SK-N-SH (cell line): Measurements from ENCODE around the gene TFG.

Experiments
- EZH2phosphoT487 ChIP-seq: fragments of 200-600 bp; sonication (generic); IDR thresholded peaks from 2 replicates; pipeline ENCODE4 v1.6.1; 2017; ENCODE audit warnings: low read depth, mixed run types, mild to moderate bottlenecking, antibody characterized with exemption, moderate library complexity, borderline replicate concordance
- GABPA ChIP-seq: IDR thresholded peaks from 2 replicates; pipeline ENCODE4 v1.4.0; 2012; ENCODE audit warnings: low read depth, mild to moderate bottlenecking
- GATA2 ChIP-seq: sonication (generic); formaldehyde crosslinking; IDR thresholded peaks from 2 replicates; pipeline ENCODE4 v1.5.0; 2020; ENCODE audit warnings: mild to moderate bottlenecking, missing genetic modification reagents
- JUND ChIP-seq: IDR thresholded peaks from 2 replicates; pipeline ENCODE4 v1.4.0; 2012
- POLR2AphosphoS5 ChIP-seq: IDR thresholded peaks from 2 replicates; pipeline ENCODE4 v1.6.1; 2012; ENCODE audit warnings: low read depth, low read length
- RAD21 ChIP-seq: IDR thresholded peaks from 2 replicates; pipeline ENCODE4 v1.6.1; 2012; ENCODE audit warnings: mild to moderate bottlenecking, low read length
- SMC3 ChIP-seq: IDR thresholded peaks from 2 replicates; pipeline ENCODE4 v1.6.1; 2012; ENCODE audit warnings: low read depth, low read length, improper control_type of control experiment
- TEAD4 ChIP-seq: IDR thresholded peaks from 2 replicates; pipeline ENCODE4 v1.4.0; 2012; ENCODE audit warnings: mild to moderate bottlenecking, borderline replicate concordance; ENCODE audit not compliant: insufficient read depth
- TF ChIP-seq, protein P1 (sequence below): fragments of 200-600 bp; sonication (generic); IDR thresholded peaks from 2 replicates; pipeline ENCODE4 v1.6.1; 2017; ENCODE audit warnings: antibody characterized with exemption, mild to moderate bottlenecking, moderate library complexity
- TF ChIP-seq, protein P2 (sequence below): fragments of 150-350 bp; IDR thresholded peaks from 2 replicates; pipeline ENCODE4 v1.6.1; 2017; ENCODE audit warnings: antibody characterized with exemption, low read length, low read depth, borderline replicate concordance
- TF ChIP-seq, protein P3 (sequence below): IDR thresholded peaks from 2 replicates; pipeline ENCODE4 v1.4.0; 2012; ENCODE audit warnings: low read depth

GRCh38 chr3:100700708-100701107 is 8.6 kb upstream of the TFG start:
- TF ChIP-seq, protein P1, sequence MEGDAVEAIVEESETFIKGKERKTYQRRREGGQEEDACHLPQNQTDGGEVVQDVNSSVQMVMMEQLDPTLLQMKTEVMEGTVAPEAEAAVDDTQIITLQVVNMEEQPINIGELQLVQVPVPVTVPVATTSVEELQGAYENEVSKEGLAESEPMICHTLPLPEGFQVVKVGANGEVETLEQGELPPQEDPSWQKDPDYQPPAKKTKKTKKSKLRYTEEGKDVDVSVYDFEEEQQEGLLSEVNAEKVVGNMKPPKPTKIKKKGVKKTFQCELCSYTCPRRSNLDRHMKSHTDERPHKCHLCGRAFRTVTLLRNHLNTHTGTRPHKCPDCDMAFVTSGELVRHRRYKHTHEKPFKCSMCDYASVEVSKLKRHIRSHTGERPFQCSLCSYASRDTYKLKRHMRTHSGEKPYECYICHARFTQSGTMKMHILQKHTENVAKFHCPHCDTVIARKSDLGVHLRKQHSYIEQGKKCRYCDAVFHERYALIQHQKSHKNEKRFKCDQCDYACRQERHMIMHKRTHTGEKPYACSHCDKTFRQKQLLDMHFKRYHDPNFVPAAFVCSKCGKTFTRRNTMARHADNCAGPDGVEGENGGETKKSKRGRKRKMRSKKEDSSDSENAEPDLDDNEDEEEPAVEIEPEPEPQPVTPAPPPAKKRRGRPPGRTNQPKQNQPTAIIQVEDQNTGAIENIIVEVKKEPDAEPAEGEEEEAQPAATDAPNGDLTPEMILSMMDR: no peak
- TF ChIP-seq, protein P2, sequence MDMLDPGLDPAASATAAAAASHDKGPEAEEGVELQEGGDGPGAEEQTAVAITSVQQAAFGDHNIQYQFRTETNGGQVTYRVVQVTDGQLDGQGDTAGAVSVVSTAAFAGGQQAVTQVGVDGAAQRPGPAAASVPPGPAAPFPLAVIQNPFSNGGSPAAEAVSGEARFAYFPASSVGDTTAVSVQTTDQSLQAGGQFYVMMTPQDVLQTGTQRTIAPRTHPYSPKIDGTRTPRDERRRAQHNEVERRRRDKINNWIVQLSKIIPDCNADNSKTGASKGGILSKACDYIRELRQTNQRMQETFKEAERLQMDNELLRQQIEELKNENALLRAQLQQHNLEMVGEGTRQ: no peak
- TF ChIP-seq EZH2phosphoT487 (no peak), GABPA (no peak), JUND (no peak), POLR2AphosphoS5 (no peak), TEAD4 (no peak), RAD21 (no peak), SMC3 (no peak), GATA2 (no peak)
- TF ChIP-seq, protein P3, sequence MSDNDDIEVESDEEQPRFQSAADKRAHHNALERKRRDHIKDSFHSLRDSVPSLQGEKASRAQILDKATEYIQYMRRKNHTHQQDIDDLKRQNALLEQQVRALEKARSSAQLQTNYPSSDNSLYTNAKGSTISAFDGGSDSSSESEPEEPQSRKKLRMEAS: no peak
